ENCODE results near the gene NDUFC2.
A peak's percentile ranks its signal among the peaks of the same experiment; 100 is the strongest.
"Not testable (repeated sequence)": the region's sequence is repeated elsewhere in the genome, so short reads cannot be mapped to it uniquely, and the experiment has no call there.

NDUFC2 gene

DNA sequence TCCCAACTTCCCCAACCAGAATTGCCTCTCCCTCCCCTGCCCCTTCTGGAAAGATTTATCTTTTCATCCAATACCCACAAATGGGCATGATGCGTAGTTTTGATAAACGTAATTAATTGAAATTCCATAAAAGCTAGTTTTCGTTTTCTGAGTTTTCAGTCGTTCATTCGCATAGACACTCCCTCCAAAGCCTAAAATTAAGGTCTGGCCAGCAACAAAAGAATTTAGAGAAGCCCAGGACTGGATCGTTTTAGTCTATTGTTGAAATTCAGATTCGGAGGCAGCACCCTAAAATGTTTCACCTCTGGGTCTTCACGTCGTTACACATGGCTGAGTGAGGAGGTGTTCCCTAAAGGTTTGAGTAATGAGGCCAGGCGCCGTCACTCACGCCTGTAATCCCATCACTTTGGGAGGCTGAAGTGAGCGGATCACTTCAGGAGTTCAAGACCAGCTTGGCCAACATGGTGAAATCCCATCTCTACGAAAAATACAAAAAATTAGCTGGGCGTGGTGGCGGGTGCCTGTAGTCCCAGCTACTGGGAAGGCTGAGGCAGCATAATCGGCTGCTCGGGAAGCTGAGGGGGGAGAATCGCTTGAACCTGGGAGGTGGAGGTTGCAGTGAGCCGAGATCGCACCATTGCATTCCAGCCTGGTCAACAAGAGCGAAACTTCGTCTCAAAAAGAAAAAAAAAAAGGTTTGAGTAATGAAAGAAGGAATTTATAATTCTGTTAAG is 589 bp upstream of the NDUFC2 start:
- no peak for DNase-seq (ENCODE audit: low read depth)

GRCh38 chr11:78078218-78079167 is 1.2 kb downstream of the NDUFC2 start:
- no peak for DNase-seq (ENCODE audit: low read depth)

DNA sequence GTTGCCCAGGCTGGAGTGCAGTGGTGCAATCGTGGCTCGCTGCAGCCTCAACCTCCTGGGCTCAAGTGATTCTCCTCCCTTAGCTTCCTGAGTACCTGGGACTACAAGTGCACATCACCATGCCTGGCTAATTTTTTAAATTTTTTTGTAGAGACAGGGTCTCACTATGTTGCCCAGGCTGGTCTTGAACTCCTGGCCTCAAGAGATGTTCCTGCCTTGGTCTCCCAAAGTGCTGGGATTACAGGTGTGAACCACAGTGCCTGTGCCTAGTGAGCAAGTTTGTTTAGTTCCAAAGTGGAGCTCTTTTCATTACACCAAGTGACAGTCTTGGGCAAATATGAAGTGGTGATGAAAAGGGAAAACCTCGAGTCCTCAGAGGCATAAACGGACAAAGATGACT is 2.1 kb downstream of the NDUFC2 start:
- DNase-seq (ENCODE audit: low read depth) = not testable (repeated sequence)

DNA sequence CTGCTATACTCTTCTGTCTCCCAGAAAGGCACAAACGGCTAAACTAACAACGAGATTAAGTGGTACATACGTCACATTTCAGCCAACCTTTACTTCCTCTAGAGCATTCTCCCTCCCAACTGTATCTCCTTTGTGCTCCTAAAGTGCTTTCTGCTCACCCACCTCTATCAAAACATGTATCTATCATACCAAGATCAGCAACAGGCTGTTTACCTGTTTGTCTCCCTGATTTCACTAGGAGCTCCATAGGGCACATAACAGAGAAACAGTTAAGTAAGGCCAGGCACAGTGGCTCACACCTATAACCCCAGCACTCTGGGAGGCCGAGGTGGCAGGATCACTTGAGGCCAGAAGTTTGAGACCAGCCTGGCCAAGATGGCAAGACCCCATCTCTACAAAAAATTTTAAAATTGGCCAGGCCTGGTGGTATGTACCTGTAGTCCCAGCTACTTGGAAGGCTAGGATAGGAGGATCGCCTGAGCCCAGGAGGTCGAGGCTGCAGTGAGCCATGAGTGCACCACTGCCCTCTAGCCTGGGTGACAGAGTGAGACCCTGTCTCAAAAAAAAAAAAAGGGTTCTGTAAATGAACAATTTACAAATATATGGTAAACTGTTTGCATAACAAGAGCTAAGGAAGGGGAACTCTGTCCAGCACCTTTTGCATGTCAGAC is 2.8 kb downstream of the NDUFC2 start:
- DNase-seq (ENCODE audit: low read depth) = no peak

DNA sequence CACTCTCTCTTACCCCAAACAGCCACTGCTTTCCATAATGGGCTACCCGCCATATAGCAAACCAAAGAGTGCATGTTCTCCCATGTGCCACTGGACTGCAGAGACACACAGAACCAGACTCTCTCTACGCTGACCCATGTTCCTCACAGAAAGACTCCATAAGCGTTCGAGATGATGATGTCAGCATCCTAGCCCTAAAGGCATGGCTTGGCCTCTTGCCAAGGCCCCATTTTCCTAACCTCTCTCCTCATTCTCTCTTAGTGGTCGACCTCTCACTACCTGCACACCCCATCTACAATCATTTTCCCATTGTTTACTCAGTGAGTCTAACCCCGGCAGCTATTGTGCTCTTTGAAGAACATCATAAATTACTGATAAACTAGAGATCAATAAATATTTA is 4.9 kb downstream of the NDUFC2 start:
- DNase-seq (ENCODE audit: low read depth) = no peak

- no peak for DNase-seq (ENCODE audit: low read depth)
Measured at GRCh38 chr11:78072455-78072854, 7.2 kb downstream of the NDUFC2 start.

DNA sequence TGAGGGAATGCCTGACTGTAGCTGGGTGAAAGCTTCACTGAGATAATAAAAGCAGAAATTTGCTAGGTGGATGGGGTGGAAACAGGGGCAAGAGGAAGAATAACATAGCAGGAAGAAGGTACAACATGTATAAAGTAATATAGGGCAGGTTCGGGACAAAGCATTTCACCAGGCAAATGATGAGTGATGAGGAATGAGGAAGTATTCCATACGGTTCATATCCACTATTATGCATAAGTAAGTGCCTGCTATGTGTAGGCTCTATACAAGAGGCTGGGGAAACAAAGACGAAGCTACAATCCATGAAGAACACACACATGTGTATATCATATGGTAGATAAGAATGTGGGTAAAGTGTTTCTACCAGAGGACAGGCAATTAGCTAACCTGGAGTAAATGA is 7.9 kb downstream of the NDUFC2 start:
- no peak for DNase-seq (ENCODE audit: low read depth)

- no peak for DNase-seq (ENCODE audit: low read depth)
Measured at GRCh38 chr11:78070621-78071020, 9.0 kb downstream of the NDUFC2 start.

DNA sequence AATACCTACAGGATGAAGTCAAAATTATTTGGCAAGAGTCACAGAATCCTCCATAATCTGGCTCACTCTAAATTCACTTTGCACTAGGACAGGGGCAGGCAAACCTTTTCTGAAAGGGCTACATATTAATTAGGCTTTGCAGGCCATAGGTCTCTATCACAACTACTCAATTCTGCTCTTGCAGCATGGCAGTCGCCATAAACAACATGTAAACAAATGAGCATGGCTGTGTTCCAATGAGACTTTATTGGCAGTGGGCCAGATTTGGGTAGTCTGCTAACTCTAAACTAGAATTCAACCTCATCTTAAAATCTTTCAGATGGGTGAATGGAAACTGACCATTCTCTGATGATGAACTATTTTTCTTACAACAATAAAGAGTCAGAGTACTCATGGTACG is 10.2 kb downstream of the NDUFC2 start:
- DNase-seq (ENCODE audit: low read depth) = peak; percentile 13

DNA sequence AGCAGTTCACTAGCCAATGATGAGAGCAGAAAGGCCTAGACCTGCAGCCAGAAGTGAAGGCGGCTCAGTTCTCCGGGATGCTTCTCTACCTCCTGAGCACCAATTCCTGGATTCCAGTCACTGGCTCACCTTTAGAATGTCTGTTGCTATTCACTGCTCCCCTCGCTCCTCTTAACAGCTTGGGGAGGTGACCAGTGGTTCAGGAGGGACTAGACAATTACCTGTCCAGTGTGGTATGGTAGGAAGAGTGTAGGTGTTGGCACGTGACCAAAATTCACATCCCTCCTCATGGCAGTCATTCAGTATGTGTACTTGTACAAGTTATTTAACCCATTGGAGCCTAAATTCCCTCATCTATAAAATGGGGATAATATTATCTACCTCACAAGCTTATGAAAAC is 12.0 kb downstream of the NDUFC2 start:
- no peak for DNase-seq (ENCODE audit: low read depth)

GRCh38 chr11:78066471-78066870 is 13.2 kb downstream of the NDUFC2 start:
- DNase-seq (ENCODE audit: low read depth) = no peak

DNA sequence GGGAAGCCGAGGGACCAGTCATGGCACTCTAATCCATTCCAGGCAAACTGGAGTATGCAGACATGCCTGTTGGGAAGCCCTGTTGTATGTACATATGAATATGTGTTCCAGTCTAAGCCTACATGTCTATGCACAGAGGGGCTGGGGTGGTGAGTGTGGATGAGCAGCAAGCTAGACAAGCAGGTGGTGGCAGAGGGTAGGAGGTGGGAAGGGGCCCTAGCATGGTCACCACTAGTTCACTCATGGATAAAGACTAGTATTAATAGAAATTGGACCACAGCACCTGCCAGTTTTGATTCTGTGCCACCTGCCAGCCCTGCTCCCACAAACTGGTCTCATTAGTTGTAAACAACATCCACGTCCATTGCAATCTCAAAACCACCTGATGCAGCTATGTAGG is 14.5 kb downstream of the NDUFC2 start:
- DNase-seq (ENCODE audit: low read depth) = no peak

- peak; percentile 40 for DNase-seq (ENCODE audit: low read depth)
Measured at GRCh38 chr11:78063440-78064181, 16.1 kb downstream of the NDUFC2 start, which contains the start of gene THRSP. TSS of gene THRSP (plus strand) at chr11:78063861. CDS start at chr11:78063882, 21 bp downstream.

DNA sequence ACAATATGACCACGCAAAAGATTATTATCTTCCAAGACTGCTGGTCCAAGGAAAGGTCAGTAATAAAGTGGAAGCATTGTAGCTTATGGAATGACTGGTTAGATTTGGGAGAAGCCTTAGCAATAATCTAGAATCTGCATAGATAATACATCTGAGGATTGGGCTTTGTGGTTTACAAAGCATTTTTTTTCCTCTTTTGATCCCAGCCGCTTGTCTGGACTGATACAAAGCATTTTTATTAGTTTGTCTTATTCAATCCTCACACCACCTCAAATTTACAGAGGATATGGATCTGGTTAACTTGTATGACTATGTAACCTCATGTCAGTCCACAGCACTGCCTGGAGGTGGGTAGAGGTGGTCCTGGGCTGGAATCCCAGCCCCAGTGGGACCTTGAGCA is 17.0 kb downstream of the NDUFC2 start:
- no peak for DNase-seq (ENCODE audit: low read depth)

DNA sequence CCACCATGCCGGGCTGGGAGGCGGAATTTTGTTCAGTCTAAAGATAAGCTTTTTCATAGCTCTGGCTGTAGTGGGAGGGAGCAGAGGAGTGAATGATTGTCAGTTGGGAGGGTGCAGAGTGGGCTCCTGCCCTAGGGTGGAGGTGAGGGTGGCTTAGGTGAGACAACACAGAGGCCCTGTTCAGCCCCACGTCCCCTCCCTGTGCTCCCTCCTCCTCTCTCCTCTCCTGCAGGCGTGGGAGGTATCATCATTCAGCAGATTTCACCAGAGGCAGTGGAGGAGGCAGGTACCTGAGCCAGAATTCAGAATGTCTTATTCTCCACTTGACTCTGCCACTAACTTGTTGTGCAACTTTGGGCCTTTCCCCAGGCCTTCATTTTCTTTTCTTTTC is 17.7 kb downstream of the NDUFC2 start:
- DNase-seq (ENCODE audit: low read depth) = no peak

DNA sequence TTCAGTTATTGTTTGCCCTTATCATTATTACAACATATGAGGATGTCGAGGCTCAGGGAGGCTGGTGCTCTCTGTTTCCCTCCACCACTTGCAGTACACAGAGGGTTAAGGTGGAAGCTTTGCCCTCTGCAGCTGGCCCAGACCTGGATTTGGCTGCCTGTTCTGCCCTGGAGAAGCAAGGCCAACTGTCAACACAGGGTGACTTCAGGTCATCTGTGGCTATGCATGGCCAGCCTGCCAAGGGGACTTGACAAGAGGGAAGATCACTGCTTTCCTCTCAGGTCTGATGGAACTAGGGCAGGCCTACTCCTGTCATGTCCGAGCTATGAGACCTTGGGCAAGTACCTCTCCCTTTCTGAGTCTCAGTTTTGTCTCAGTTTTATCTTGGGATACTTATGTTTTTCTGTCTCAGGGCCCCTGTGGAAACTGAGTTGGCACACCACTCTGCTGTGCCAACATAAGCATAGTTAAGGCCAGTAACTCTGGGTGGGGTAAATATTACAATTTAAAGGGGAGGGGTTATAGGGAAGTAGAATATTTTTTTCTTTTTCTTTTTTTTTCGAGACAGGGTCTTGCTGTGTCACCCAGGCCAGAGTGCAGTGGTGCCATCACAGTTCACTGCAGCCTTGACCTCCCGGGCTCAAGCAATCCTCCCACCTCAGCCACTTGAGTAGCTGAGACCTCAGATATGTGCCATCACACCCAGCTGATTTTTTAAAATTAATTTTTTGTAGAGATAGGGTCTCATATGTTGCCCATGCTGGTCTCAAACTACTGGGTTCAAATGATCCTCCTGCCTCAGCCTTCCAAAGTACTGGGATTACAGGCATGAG is 18.4 kb downstream of the NDUFC2 start:
- peak; percentile 52 for DNase-seq (ENCODE audit: low read depth)

DNA sequence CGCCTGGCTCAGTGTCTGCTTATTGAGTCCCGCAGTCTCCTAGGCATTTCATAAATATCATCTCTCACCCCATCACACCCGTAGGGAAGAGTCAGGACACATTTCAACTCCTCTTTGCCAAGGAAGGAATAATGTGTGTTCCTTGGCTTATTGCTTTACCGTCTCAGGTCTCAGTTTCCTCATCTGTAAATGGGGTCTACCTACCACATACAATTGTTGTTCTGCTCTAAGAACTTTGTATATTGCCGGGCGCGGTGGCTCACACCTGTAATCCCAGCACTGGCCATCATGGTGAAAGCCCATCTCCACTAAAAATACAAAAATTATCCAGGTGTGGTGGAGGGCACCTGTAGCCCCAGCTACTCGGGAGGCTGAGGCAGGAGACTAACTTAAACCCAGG is 19.1 kb downstream of the NDUFC2 start:
- DNase-seq (ENCODE audit: low read depth) = no peak

DNA sequence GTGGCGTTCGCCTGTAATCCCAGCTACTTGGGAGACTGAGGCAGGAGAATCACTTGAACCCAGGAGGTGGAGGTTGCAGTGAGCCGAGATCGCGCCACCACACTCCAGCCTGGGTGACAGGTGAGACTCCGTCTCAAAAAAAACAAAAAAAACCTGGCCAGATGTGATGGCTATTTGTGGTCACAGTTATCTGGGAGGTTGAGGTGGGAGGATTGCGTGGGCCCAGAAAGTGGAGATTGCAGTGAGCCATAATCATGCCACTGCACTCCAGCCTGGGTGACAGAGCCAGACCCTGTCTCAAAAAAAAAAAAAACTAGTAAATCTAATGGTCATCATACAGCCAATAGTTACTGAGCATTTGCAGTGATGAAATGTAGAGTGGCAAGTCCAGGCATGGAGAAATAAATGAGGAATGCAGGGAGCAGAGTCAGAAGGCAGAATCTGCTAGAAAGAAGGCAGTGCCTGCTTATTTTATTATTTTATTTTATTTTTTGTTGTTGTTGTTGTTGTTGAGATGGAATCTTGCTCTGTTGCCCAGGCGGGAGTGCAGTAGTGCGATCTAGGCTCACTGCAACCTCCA is 19.8 kb downstream of the NDUFC2 start:
- DNase-seq (ENCODE audit: low read depth) = not testable (repeated sequence)

DNA sequence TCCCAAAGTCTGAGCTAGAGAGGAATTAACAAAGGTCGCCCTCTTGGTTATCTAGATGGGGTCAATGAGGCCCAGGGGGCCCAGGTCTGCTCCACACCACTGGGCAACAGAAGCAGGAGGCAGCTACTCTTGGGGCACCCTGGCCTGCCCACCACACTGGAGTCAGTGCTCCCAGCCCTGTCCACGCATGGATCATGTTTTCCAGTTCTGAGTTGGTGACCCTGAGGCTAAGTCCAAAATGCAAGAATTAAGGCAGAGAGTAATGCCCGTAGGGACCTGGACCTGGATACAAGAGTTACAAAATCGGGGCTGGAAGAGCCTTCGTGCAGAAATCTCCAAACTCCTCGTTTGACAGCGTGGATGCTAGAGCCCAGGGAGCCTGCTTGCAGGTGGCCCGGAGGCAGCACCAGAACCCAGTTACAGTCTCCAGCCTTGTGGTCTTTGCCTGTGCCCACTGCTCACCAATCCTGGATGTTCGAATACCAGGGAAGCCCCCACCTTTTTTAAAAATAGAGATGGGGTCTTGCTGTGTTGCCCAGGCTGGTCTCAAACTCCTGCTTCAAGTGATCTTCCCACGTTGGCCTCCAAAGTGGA is 22.1 kb downstream of the NDUFC2 start:
- DNase-seq (ENCODE audit: low read depth) = no peak

DNA sequence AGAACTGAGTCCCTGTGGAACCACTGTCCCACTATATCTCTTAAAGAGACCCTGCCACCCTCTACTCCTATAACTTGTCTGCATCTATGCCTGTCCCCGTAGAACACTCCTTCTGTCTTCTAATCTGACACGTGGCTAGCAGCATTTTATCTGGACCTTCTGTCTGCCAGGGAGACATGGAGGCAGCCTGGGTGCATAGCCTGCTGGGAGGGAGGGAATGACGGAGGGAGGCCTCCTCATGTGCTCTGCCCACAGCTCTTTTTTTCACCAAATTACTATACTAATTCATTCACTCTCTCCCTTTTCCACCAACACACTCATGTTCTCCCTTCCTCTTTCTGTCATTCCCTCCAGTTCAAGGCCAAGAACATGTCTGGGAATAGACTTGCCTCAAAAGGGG is 23.6 kb downstream of the NDUFC2 start:
- no peak for DNase-seq (ENCODE audit: low read depth)

All from fibroblast of gingiva (primary cell).